Kidney epithelial cell (primary cell): ENCODE results near the gene ASXL1. TPM values are rescaled to one million over a fixed set of nuclear protein-coding genes. Genes with fewer than 3 reads are reported as not detected.

Experiments
- DNase-seq: peaks from one replicate; pipeline ENCODE4 v3.0.0-alpha.2; 2010; ENCODE audit warnings: low read depth
- H3K27me3 ChIP-seq: 2 replicates; pipeline ENCODE4 v1.6.0; 2011; ENCODE audit warnings: low read length; ENCODE audit not compliant: control insufficient read depth, insufficient read depth
- H3K36me3 ChIP-seq: 2 replicates; pipeline ENCODE4 v1.5.1; 2011; ENCODE audit warnings: low read length; ENCODE audit not compliant: control insufficient read depth, insufficient read depth
- H3K4me3 ChIP-seq: 2 replicates; pipeline ENCODE4 v1.5.1; 2011; ENCODE audit warnings: low read depth, mild to moderate bottlenecking, control low read depth, low read length
- CTCF ChIP-seq: IDR thresholded peaks from 2 replicates; pipeline ENCODE4 v1.5.1; 2011; ENCODE audit warnings: mild to moderate bottlenecking, moderate library complexity, low read length, control low read depth, inconsistent platforms; ENCODE audit not compliant: insufficient read depth, poor library complexity, severe bottlenecking
- total RNA-seq: library from RNA; depleted of rRNA; stranded (reverse); fragments of >200 nt; gene quantifications from 2 replicates; pipeline ENCODE4 v1.2.3, GENCODE V29; 2015

The ASXL1 gene
- total RNA-seq, 1 donor from 2014 or later: 31.6 TPM

DNA sequence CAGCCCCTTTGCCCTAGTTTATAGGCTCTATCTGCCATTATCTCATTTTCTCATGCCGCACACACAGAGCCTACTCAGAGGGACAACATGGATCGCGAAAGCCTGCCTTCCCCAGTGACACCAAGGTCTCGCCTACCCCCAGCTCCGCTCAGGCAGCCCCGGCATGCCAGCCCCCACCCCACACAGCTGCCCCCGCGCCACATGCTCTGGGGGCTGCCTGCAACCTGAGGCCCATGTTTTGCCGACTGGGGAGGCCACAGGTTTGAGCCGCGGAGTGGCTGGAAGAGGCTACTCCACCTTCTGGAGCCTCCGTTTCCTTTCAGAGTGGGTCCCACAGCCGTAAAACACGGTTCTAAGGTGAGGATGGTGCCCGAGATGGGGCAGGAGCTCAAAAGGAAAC, 102.1 kb downstream of the ASXL1 start:
- DNase-seq: no peak
- Histone ChIP-seq H3K36me3 (peaks cover 4% of the 10 kb centered on the region), H3K27me3 (no peaks in the 10 kb centered on the region), H3K4me3 (no peak overlapping the region)
- no peak for TF ChIP-seq CTCF

DNA sequence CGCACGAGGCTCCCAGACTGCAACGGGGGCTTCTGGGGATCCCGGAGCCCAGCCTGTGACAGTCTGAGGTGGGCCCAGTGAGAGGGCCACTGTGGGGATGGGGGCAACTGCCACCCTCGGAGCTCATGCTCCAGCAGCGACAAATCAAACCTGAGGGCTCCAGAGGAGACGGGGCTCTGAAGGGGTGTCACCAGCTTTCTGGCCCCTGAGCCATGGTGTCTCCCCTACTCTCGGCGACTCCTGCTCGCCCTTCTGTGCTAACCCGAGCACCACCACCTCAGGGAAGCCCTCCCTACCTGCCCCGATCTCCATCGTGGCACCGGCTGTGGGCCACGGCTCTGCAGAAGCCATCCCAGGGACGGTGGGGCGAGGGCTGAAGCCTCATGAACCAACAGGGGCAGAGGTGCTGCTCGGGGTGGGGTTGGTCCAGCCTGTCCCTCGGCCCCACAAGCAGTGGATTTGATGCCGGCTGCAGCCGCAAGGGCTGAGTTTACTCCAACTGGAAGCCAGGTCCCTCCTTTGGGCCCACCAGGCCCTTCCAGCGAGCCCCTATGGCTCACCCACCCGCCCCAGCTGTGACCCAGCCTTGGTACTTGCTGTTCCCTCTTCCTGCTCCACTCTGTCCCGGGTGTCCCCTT, 102.7 kb downstream of the ASXL1 start:
- H3K27me3 ChIP-seq: no peaks in the 10 kb centered on the region
- DNase-seq: no peak
- no peak overlapping the region for H3K4me3 ChIP-seq
- peaks cover 4% of the 10 kb centered on the region for H3K36me3 ChIP-seq
- no peak for TF ChIP-seq CTCF

- TF ChIP-seq CTCF: no peak
- DNase-seq: no peak
- Histone ChIP-seq H3K27me3 (no peaks in the 10 kb centered on the region), H3K36me3 (peaks cover 4% of the 10 kb centered on the region), H3K4me3 (no peak overlapping the region)
These were observed 103.9 kb downstream of the ASXL1 start for GRCh38 chr20:32461836-32462600.

GRCh38 chr20:32462900-32463641, 104.9 kb downstream of the ASXL1 start:
- TF ChIP-seq CTCF: no peak
- Histone ChIP-seq H3K27me3 (no peaks in the 10 kb centered on the region), H3K4me3 (no peak overlapping the region), H3K36me3 (peaks cover 4% of the 10 kb centered on the region)
- DNase-seq: no peak

- DNase-seq: no peak
- H3K27me3 ChIP-seq: no peaks in the 10 kb centered on the region
- peaks cover 4% of the 10 kb centered on the region for H3K36me3 ChIP-seq
- TF ChIP-seq CTCF: no peak
- no peak overlapping the region for H3K4me3 ChIP-seq
These were observed 105.7 kb downstream of the ASXL1 start for GRCh38 chr20:32463642-32464400.
